AG04450 (cell line): Measurements from ENCODE around the gene MCRIP2. TPM values are rescaled to one million over a fixed set of nuclear protein-coding genes. Genes with fewer than 3 reads are reported as not detected.
"Not testable (repeated sequence)": the region's sequence is repeated elsewhere in the genome, so short reads cannot be mapped to it uniquely, and the experiment has no call there.

ENCODE experiments used
- CTCF ChIA-PET: fragments of 300-600, 350-600 bp; formaldehyde crosslinking; extraction: SDS; loops from one replicate; lab custom pipeline; 2022; ENCODE audit warnings: antibody characterized with exemption, inconsistent platforms; lab: Charles Lee
- POLR2A ChIA-PET: fragments of 350-600 bp; formaldehyde crosslinking; extraction: SDS; loops from one replicate; lab custom pipeline; 2021; ENCODE audit warnings: antibody characterized with exemption, inconsistent platforms; lab: Yijun Ruan, JAX
- DNase-seq: peaks from one replicate; pipeline ENCODE4 v3.0.0-alpha.2; 2011; ENCODE audit warnings: low read depth, low spot score
- H3K27ac ChIP-seq: one replicate; pipeline ENCODE4 v1.5.1; 2012; ENCODE audit warnings: low read depth, low read length, control low read depth
- H3K27me3 ChIP-seq: one replicate; pipeline ENCODE4 v1.6.0; 2012; ENCODE audit warnings: low read length; ENCODE audit not compliant: control insufficient read depth, insufficient read depth
- H3K4me3 ChIP-seq: 2 replicates; pipeline ENCODE4 v1.5.1; 2011; ENCODE audit warnings: mild to moderate bottlenecking, low read depth, low read length, control low read depth
- H3K9me3 ChIP-seq: 2 replicates; pipeline ENCODE4 v1.5.1; 2012; ENCODE audit warnings: low read length; ENCODE audit not compliant: control insufficient read depth, insufficient read depth
- polyA plus RNA-seq: library from polyadenylated mRNA; depleted of rRNA; stranded (reverse); fragments of >200 nt; gene quantifications from 2 replicates; pipeline ENCODE4 v1.2.3, GENCODE V29; 2011
- TF ChIP-seq, protein P1 (sequence below): IDR thresholded peaks from 2 replicates; pipeline ENCODE4 v1.5.1; 2011; ENCODE audit warnings: low read depth, low read length, control low read depth, inconsistent platforms

Gene MCRIP2
- polyA plus RNA-seq, 1 experiment = 6.7 TPM

DNA sequence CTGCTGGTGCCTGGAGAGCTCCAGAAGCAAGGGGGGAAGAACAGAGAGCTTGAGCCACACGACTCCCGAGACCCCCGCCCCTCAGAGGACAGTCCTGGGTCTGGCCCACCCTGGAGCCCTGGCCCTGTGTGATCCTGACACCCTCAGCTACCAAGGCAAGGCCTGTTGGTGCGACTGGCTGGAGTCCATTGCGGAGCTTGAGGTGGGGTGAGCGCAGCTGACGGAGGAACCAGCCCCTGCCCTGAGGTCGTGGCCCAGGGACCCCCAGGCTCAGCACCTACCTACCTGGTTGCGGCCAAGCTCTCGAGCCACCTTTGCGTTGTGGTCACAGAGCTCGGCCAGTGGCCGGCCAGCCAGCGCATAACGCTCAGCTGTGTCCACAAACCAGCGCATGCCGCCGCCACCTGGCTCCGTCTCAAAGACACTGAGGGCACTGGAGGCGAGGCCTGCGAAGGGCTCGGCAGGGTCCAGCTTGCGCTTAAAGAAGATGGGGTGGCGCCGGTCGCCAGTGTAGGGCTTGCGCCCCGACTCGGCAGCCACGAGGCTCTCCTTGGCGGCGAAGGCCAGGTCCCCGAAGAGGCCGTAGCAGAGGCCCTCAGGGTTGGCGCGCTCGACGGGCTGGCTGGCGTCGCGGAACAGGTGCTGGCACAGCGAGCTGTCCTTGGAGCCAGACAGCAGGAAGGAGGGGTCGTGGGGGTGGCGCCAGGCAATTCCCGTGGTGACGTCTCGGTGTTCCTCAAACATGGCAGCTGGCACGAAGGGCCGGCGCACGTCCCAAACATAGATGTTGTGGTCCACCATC, 45.0 kb downstream of the MCRIP2 start:
- Histone ChIP-seq H3K27ac (no peak overlapping the region), H3K4me3 (no peak overlapping the region), H3K9me3 (peaks cover 9% of the 10 kb centered on the region; the same call in 1 of the 2 replicates), H3K27me3 (no peaks in the 10 kb centered on the region)
- TF ChIP-seq, protein P1, sequence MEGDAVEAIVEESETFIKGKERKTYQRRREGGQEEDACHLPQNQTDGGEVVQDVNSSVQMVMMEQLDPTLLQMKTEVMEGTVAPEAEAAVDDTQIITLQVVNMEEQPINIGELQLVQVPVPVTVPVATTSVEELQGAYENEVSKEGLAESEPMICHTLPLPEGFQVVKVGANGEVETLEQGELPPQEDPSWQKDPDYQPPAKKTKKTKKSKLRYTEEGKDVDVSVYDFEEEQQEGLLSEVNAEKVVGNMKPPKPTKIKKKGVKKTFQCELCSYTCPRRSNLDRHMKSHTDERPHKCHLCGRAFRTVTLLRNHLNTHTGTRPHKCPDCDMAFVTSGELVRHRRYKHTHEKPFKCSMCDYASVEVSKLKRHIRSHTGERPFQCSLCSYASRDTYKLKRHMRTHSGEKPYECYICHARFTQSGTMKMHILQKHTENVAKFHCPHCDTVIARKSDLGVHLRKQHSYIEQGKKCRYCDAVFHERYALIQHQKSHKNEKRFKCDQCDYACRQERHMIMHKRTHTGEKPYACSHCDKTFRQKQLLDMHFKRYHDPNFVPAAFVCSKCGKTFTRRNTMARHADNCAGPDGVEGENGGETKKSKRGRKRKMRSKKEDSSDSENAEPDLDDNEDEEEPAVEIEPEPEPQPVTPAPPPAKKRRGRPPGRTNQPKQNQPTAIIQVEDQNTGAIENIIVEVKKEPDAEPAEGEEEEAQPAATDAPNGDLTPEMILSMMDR = no peak
- POLR2A ChIA-PET = no interaction called here
- no peak for DNase-seq
- CTCF ChIA-PET = interaction anchor here (1.4 kb wide), 1 partner anchor 26 kb away, joined by 3 read pairs; no protein-coding TSS in a partner anchor

DNA sequence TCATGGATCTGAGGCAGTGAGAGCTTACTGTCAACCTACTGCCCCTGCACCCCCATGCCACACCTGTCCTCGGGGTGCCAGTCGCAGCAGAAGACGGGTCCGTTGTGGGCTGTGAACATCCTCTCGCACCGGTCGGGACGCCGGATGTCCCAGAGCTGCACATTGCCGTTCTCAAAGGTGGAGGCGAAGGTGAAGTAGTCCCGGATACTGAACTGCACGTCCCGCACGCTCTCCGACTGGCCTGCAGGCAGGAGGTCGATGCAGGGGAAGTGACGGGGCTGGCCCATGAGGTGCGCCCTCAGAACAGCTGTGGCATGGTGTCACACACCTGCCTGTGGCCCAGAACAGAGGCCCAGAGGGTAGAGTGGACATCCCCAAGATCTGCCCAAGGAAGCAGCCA, 45.9 kb downstream of the MCRIP2 start:
- DNase-seq = no peak
- POLR2A ChIA-PET = no interaction called here
- Histone ChIP-seq H3K27me3 (peaks cover 6% of the 10 kb centered on the region), H3K27ac (no peak overlapping the region), H3K9me3 (peaks cover 9% of the 10 kb centered on the region; the same call in 1 of the 2 replicates), H3K4me3 (no peak overlapping the region)
- TF ChIP-seq, protein P1 = no peak
- CTCF ChIA-PET = no interaction called here

DNA sequence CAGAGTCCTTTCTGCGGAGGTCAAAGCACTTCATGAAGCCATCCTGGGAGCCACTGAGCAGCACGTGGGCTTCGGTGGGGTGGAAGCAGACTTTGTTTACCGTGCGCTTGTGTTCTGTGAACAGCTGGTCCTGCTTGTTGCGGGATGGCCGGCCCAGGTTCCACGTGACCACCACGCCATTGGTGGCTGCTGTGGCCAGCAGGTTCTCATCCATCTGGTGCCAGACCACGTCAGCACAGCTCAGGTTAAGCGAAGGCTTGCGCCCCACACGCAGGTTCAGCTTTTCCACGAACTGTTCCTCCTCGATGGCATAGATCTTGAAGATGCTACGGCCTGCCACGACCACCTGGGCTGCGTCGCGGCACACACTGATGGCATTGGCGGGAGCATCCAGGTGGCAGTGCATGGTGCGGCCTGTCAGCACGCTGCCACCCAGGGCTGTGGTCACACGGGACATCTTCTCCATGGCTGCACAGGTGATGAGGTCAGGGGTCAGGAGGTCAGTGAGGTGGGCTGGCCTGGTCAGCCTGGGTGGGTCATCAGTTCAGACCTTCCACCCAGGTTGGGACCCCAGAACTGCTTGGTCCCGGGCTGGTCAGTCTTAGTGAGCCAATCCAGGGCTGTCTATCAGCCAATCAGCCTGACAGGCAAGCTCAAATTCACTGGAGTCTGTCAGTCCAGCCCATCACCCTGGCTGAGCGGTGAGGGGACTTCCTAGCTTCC, 47.7 kb downstream of the MCRIP2 start:
- DNase-seq = no peak
- H3K27ac ChIP-seq = peak overlapping the region; percentile 11
- CTCF ChIA-PET = interaction anchor here (0.9 to 1.2 kb wide), 2 partner anchors 23 to 27 kb away, joined by 3 read pairs; no protein-coding TSS in a partner anchor
- H3K4me3 ChIP-seq = peak overlapping the region; percentile 77
- peaks cover 20% of the 10 kb centered on the region for H3K27me3 ChIP-seq
- POLR2A ChIA-PET = interaction anchor here (0.6 to 1.7 kb wide), 3 partner anchors 9 to 31 kb away, joined by 3 to 10 read pairs (median 4); partner anchors contain the start of gene STUB1
- H3K9me3 ChIP-seq = peaks cover 12% of the 10 kb centered on the region; the same call in 1 of the 2 replicates
- TF ChIP-seq, protein P1 = no peak

DNA sequence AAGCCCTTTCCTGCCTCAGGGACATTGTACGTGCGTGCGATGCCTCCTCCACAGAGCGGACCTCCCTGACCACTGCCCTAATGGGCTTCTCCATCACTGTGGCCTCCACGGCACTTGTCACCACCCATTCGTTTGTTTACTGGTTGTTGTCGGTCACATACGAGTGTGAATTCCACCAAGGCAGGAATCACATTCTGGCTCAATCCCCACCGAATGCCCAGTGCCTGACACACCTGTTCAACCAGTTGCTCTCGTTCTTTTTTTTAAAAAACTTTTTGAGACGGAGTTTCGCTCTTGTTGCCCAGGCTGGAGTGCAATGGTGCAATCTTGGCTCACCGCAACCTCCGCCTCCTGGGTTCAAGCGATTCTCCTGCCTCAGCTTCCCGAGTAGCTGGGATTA, 49.6 kb downstream of the MCRIP2 start:
- CTCF ChIA-PET, H3K9me3 ChIP-seq, H3K27ac ChIP-seq, H3K4me3 ChIP-seq, DNase-seq: not testable (repeated sequence)
- peaks cover 36% of the 10 kb centered on the region for H3K27me3 ChIP-seq
- POLR2A ChIA-PET = interaction anchor here (0.8 kb wide), 1 partner anchor 33 kb away, joined by 5 read pairs; no protein-coding TSS in a partner anchor

DNA sequence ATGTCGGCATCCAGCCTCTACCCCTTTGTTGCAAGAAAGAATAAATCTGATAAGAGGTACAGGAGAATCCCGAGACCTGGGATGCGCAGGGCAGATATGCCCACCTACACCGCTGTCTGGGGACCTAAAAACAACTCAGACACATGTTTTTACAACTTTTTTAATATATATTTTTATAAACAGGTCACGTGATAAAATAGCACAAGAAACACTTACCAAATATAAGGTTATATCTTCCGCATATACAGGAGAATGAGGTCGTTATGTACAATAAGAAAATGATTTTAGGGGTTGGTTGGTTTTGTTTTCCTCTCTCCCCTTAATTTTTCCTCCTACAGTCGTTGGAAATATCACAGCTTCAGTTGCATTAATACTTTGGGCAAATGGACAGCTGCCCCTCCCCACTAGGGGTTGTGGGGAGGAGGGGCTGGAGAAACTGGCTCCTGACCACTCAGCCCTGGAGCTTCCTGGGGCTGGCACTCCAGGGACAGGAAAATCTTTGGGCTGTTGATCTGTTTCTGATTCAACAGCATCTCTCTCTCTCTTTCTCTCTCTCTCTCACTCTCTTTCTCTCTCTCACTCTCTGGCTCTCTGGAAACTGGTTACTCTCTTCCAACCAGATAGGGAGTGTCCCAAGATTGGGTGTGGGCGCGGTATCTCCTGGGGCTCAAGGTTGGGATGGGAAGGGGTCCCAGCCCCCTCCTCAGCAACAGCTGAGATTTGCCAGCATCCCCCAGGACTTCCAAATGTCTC, 50.9 kb downstream of the MCRIP2 start:
- DNase-seq = no peak
- Histone ChIP-seq H3K27ac (no peak overlapping the region), H3K4me3 (no peak overlapping the region), H3K9me3 (peaks cover 3% of the 10 kb centered on the region; the same call in 1 of the 2 replicates), H3K27me3 (peaks cover 36% of the 10 kb centered on the region)
- ChIA-PET POLR2A (no interaction called here), CTCF (interaction anchor here (0.6 kb wide), 1 partner anchor 24 kb away, joined by 3 read pairs; the partner anchor contains the start of gene RHOT2)
- TF ChIP-seq, protein P1 = no peak
